OCI-M2 (cell line): ENCODE results near the gene PMCH.
"Not testable (repeated sequence)": the region's sequence is repeated elsewhere in the genome, so short reads cannot be mapped to it uniquely, and the experiment has no call there.

ENCODE experiments used
- DNase-seq: peaks from one replicate; lab custom pipeline; 2025; ENCODE audit not compliant: unreplicated experiment; lab: John Stamatoyannopoulos, UW

Gene PMCH

DNA sequence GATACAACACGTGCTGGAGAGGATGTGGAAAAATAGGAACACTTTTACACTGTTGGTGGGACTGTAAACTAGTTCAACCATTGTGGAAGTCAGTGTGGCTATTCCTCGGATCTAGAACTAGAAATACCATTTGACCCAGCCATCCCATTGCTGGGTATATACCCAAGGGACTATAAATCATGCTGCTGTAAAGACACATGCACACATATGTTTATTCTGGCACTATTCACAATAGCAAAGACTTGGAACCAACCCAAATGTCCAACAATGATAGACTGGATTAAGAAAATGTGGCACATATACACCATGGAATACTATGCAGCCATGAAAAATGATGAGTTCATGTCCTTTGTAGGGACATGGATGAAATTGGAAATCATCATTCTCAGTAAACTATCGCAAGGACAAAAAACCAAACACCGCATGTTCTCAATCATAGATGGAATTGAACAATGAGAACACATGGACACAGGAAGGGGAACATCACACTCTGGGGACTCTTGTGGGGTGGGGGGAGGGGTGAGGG is 50.5 kb downstream of the PMCH start:
- DNase-seq, result not testable (repeated sequence)
